Measurements from ENCODE around the gene SLC17A4.

SLC17A4 gene

DNA sequence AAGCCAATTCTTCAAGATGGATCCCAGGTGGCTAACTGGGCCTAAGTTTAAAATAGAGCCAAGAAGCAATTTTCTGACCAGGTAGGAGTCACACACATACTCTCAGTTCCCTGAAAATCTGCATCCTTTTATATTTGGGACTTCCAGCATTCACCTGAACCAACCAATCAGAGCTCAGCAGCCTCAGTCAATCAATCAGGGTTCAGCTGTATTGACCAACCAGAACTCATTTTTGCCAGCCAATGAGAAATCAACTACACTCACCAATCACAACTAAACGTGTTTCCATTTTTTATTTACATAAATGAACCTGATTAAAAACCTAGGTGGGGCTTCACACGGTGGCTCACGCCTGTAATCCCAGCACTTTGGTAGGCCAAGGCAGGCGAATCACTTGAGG lies 37.5 kb downstream of the SLC17A4 start:
- DNase-seq, result no peak
- in situ Hi-C loops (cut with MboI; ENCODE audit: low pct_unique_long_range_greater_than_20kb, low sequenced_read_pairs), result no loop called here

DNA sequence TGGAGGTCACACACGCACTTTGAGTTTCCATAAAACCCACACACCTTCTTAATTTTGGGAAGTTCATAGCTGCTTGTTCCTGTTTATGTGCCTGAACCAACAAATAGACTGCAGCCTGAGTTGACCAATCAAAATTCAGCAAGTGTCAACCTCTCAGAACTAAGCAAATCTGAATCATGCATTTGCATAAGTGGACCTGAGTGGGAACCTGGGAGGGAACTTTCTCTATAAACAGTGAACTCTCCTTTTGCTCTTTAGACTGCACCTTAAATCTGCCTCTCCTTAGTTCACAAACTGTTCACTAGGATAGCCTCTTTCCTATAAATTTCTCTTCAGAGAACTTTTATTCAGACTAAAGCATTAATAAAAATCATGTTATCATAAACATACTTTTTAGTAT lies 39.4 kb downstream of the SLC17A4 start:
- in situ Hi-C loops (cut with MboI; ENCODE audit: low pct_unique_long_range_greater_than_20kb, low sequenced_read_pairs), result no loop called here
- peak; percentile 9 for DNase-seq

DNA sequence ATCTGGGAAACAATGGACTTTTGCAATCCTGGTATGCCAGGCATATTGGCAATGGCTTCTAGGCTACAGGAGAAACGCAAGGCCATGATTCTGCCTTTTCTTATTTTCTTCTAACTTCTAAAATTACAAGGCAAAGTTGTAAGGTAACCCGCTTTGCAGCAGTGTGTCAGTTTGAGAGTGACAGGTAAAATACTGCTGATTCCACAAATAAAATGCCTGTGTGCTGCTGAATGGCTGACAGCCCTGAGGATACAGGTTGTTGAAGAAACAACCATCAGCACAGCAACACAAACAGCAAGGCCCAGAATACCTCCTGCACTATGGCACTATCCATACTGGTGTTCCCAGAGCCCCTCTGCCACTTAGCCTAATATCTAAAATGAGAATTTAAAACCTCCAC lies 40.2 kb downstream of the SLC17A4 start:
- no peak for DNase-seq
- in situ Hi-C loops (cut with MboI; ENCODE audit: low pct_unique_long_range_greater_than_20kb, low sequenced_read_pairs), result no loop called here

DNA sequence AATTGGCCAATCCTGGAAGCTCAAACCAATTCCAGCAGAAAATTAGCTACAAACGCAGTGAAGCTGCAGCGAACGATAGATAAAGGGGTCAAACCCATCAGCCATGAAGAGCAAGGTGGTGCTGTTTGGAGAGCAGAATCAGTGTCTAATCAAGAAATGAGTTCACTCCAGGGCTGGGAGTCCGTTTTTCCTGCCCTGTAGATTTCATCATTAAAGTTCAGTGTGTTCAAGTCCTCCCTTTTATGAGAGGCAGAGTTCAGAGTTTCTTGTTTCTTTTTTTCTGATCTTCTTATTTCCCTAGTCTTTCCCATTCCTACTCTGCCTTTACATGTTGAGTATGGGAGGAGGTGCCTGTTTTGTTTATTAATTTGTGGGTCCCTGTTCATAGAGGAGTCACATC lies 46.9 kb downstream of the SLC17A4 start:
- in situ Hi-C loops (cut with MboI; ENCODE audit: low pct_unique_long_range_greater_than_20kb, low sequenced_read_pairs), result no loop called here

DNA sequence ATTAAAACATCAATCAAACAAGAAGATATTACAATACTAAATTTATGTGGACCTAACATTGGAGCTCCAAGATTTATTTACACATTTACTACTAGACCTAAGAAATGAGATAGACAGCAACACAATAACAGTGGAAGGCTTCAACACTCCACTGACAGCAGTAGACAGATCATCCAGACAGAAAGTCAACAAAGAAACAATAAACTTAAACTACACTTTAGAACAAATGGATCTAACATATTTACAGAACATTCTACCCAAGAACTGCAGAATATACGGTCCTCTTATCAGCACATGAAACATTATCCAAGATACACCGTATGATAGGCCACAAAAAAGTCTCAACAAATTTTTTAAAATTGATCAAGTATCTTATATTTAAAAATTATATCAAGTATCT lies 50.3 kb downstream of the SLC17A4 start:
- DNase-seq, result no peak
- in situ Hi-C loops (cut with MboI; ENCODE audit: low pct_unique_long_range_greater_than_20kb, low sequenced_read_pairs), result no loop called here

More for the DNA sequence above, 46.9 kb downstream of the SLC17A4 start:
- DNase-seq, result no peak

DNA sequence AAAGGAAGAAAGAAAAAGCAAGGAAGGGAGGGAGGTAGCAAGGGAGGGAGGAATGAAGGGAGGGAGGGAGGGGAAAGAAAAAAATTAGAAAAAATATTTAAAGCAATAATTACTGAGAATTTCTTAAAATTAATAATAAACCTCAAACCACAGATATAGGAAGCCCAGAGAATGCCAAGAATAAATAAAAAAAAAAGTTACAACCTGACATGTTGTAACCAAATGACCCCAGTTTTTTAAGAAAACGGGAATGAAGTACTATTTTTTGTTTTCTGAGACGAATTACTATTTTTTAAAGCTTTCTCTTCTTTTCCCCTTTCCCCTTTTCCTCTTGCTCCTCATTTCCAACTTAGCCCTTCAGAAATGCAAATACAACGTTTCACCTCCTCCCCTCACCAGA lies 60.7 kb downstream of the SLC17A4 start:
- DNase-seq, result no peak
- in situ Hi-C loops (cut with MboI; ENCODE audit: low pct_unique_long_range_greater_than_20kb, low sequenced_read_pairs), result no loop called here

DNA sequence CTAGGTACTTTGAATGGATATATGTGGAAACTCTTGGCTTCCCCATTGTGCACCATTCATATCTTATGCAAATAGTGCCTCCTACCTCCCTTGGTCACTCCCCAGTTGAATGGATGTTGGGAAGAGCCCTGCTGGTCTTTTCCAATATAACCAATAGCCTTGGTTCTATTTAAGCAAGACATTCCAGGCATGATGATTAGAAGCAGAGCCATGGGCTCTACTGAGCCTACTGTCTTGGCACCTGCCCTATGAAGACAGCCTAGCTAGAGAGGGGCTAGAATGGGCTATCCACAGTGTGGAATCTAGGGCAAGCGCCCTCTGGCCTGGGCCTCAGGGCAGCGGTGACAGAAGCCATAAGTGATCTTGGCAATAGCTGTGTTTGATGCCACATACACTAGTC lies 61.7 kb downstream of the SLC17A4 start:
- in situ Hi-C loops (cut with MboI; ENCODE audit: low pct_unique_long_range_greater_than_20kb, low sequenced_read_pairs), result no loop called here
- no peak for DNase-seq

DNA sequence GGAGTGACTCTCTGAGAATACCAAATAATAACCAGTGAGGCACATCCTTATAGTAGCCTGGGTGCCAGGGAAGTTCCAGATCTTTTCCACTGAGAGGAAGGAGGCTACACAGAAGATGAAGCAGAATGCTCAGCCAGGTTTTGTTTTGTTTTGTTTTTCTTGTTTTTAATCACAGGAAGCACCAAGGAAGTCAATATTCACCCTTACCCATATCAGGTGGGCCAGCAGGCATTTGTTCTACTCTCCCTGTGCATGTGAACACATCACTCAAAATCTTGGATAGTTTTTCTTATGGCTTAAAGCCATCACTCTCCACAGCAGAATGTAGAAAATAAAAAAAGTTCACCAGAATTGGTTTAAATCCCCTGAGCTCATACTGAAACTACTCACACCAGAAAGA lies 66.8 kb downstream of the SLC17A4 start:
- in situ Hi-C loops (cut with MboI; ENCODE audit: low pct_unique_long_range_greater_than_20kb, low sequenced_read_pairs), result no loop called here
- DNase-seq, result no peak

DNA sequence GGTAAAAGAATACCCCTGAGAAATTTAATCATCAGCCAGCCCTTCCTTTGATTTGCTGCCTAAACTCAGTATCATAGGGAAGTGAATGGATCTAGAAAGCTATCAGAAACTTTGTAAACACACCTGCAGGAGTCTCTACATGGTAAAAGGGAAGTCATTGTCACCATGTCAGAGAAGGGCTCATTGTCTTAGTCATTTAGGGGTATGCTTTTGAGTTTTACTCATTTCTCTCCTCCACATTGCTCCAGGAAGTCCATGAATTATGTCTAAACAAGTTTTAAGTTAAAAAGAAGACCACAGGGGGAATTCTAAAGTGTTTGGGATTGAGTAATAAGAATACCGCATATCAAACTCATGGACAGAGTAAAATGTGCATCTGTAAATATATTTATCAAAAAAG lies 74.8 kb downstream of the SLC17A4 start:
- DNase-seq, result no peak
- in situ Hi-C loops (cut with MboI; ENCODE audit: low pct_unique_long_range_greater_than_20kb, low sequenced_read_pairs), result no loop called here

DNA sequence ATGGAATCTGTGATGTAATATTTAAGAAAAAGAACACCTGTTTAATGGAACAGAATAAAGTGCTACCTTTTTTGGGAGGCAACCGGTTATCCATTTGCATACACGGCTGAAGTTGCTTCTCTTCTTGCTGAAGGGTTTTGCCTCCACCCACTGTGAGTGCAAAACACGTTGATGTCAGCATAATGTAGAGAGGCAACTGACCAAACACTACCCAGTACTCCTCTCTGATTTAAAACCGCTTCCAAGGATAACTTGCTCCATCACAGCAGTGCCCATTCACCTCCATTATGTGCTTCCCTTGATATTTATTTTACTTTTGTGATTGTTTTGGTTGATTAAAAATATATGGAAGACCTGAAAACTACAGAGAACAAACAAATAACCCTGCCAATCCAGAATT lies 75.9 kb downstream of the SLC17A4 start:
- no peak for DNase-seq
- in situ Hi-C loops (cut with MboI; ENCODE audit: low pct_unique_long_range_greater_than_20kb, low sequenced_read_pairs), result no loop called here
